Nephron (organoid): ENCODE results near the gene TMEM79.
A peak's percentile ranks its signal among the peaks of the same experiment; 100 is the strongest.

ENCODE experiments used
- H3K27ac Mint-ChIP-seq, 3 experiments: 2 replicates each; pipeline ENCODE4 v1.8.0; 2020; ENCODE audit warnings: mixed read lengths in 3 of 3, mild to moderate bottlenecking in 2 of 3, moderate library complexity in 1 of 3
- H3K27me3 Mint-ChIP-seq: 2 replicates; pipeline ENCODE4 v1.8.0; 2021; ENCODE audit warnings: low read depth, mild to moderate bottlenecking, moderate library complexity, mixed read lengths
- H3K36me3 Mint-ChIP-seq: 2 replicates; pipeline ENCODE4 v1.8.0; 2020; ENCODE audit warnings: low read depth, mixed read lengths
- H3K4me1 Mint-ChIP-seq: 2 replicates; pipeline ENCODE4 v1.8.0; 2020; ENCODE audit warnings: mixed read lengths
- H3K4me3 Mint-ChIP-seq, 3 experiments: 2 replicates each; pipeline ENCODE4 v1.8.0; 2020; ENCODE audit warnings: mild to moderate bottlenecking in 3 of 3, mixed read lengths in 3 of 3, moderate library complexity in 2 of 3
- H3K9me3 Mint-ChIP-seq: 2 replicates; pipeline ENCODE4 v1.8.0; 2020; ENCODE audit warnings: mixed read lengths
- TF ChIP-seq, protein P1 (sequence below), 3 experiments: fragments of 200-600 bp; sonication (generic); IDR thresholded peaks; one replicate each; pipeline ENCODE4 v1.5.0; 2021; ENCODE audit warnings: antibody characterized with exemption in 3 of 3; ENCODE audit not compliant: unreplicated experiment in 3 of 3

The TMEM79 gene

GRCh38 chr1:156295391-156295947, 11.3 kb downstream of the TMEM79 start, which contains the start of gene GLMP:
Gene GLMP, minus strand, starts transcription at chr1:156295679. Its CDS starts 34 bp downstream, at chr1:156295645.
- peaks cover 19% of the 10 kb centered on the region for H3K4me1 Mint-ChIP-seq
- H3K4me3 Mint-ChIP-seq: peak within 1 kb of the TSS; percentile 85 to 92 (median 92)
- H3K27me3 Mint-ChIP-seq: no peaks in the 10 kb centered on the region
- TF ChIP-seq, protein P1, sequence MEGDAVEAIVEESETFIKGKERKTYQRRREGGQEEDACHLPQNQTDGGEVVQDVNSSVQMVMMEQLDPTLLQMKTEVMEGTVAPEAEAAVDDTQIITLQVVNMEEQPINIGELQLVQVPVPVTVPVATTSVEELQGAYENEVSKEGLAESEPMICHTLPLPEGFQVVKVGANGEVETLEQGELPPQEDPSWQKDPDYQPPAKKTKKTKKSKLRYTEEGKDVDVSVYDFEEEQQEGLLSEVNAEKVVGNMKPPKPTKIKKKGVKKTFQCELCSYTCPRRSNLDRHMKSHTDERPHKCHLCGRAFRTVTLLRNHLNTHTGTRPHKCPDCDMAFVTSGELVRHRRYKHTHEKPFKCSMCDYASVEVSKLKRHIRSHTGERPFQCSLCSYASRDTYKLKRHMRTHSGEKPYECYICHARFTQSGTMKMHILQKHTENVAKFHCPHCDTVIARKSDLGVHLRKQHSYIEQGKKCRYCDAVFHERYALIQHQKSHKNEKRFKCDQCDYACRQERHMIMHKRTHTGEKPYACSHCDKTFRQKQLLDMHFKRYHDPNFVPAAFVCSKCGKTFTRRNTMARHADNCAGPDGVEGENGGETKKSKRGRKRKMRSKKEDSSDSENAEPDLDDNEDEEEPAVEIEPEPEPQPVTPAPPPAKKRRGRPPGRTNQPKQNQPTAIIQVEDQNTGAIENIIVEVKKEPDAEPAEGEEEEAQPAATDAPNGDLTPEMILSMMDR (IDR thresholded peaks at IDR 0.05; ENCODE audit: unreplicated experiment in 3 of 3): no peak
- peak within 1 kb of the TSS; percentile 35 to 78 (median 63) for H3K27ac Mint-ChIP-seq
- peaks cover 6% of the 10 kb centered on the region for H3K36me3 Mint-ChIP-seq
- no peaks in the 10 kb centered on the region for H3K9me3 Mint-ChIP-seq

DNA sequence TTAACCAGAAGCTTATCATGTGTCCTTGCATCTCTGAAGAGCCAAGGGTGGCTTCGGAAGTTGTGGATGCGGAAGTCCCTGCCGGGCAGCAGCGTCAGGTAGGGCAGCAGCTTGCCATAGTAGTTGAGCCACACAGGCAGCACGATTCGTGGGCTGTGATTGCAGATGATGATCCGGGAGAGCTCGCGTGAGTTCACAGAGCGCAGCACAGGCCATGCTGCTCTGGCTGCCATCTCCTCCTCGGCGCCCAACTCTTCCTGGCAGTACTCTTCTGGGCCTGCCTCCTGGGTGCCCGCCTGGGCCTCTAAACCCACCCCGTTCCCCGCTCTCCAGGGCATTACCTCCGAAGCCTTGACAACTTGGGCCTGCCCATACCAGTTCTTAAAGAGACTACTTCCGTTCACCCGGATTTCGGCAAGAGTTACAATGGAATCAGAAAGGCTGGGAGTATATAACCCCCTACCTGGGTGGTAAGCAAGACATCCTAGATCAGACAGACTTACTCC, 14.8 kb downstream of the TMEM79 start, which contains the start of gene VHLL:
VHLL (minus strand) TSS at position 456 of the 506 bp plus-strand sequence; CDS start at position 338, 118 bp downstream.
- Mint-ChIP-seq H3K4me3 (no peak within 1 kb of the TSS), H3K9me3 (no peaks in the 10 kb centered on the region), H3K4me1 (peaks cover 13% of the 10 kb centered on the region), H3K36me3 (no peaks in the 10 kb centered on the region), H3K27ac (no peak within 1 kb of the TSS), H3K27me3 (no peaks in the 10 kb centered on the region)
- TF ChIP-seq, protein P1 (IDR thresholded peaks at IDR 0.05; ENCODE audit: unreplicated experiment in 3 of 3): no peak

GRCh38 chr1:156303241-156303640, 19.1 kb downstream of the TMEM79 start:
- no peaks in the 10 kb centered on the region for H3K4me1 Mint-ChIP-seq
- H3K27ac Mint-ChIP-seq: no peak overlapping the region
- no peaks in the 10 kb centered on the region for H3K9me3 Mint-ChIP-seq
- TF ChIP-seq, protein P1 (IDR thresholded peaks at IDR 0.05; ENCODE audit: unreplicated experiment in 3 of 3): no peak
- peaks cover 16% of the 10 kb centered on the region for H3K36me3 Mint-ChIP-seq
- H3K4me3 Mint-ChIP-seq: no peak overlapping the region
- no peaks in the 10 kb centered on the region for H3K27me3 Mint-ChIP-seq

DNA sequence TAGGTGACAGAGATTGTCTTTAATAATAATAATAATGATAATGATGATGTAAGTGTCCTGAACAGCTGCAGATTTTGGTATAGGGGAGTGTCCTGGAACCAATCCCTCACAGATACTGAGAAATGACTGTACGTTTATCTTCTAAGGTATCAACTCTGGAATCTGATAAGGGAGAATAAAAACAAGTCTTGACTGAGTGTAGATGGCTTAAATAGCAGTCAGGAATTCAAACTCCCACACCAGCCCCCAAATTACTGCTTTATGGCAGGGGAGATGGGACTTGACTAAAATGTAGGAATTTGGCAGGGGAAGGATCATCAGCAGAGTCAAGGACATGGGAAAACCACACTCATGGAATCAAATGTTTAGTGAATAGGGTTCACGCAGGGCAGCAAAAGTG, 21.1 kb downstream of the TMEM79 start:
- Mint-ChIP-seq H3K4me1 (no peaks in the 10 kb centered on the region), H3K27me3 (no peaks in the 10 kb centered on the region), H3K27ac (no peak overlapping the region), H3K36me3 (peaks cover 26% of the 10 kb centered on the region), H3K9me3 (no peaks in the 10 kb centered on the region), H3K4me3 (no peak overlapping the region)
- TF ChIP-seq, protein P1 (IDR thresholded peaks at IDR 0.05; ENCODE audit: unreplicated experiment in 3 of 3): no peak

DNA sequence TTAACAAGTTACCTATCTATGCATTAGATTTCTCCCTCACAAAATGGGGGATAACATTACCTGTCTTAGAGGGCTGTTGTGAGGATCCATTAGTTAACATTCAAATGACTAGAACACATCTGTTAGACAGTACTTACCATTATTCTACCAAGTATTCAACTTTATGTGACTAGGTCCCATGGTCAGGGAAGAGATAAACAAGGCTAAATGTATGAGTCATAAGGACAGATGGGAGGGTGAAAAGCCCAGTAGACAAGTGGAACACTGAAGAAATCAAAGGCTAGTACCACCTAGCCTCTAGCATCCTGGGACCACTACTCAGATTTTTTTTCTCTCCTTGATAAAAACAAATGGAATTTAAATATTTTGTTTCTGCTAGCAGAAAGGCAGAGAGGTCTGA, 24.0 kb downstream of the TMEM79 start:
- H3K4me1 Mint-ChIP-seq: no peaks in the 10 kb centered on the region
- H3K27ac Mint-ChIP-seq: no peak overlapping the region
- no peaks in the 10 kb centered on the region for H3K27me3 Mint-ChIP-seq
- peaks cover 49% of the 10 kb centered on the region for H3K36me3 Mint-ChIP-seq
- no peak overlapping the region for H3K4me3 Mint-ChIP-seq
- no peaks in the 10 kb centered on the region for H3K9me3 Mint-ChIP-seq
- TF ChIP-seq, protein P1 (IDR thresholded peaks at IDR 0.05; ENCODE audit: unreplicated experiment in 3 of 3): no peak

DNA sequence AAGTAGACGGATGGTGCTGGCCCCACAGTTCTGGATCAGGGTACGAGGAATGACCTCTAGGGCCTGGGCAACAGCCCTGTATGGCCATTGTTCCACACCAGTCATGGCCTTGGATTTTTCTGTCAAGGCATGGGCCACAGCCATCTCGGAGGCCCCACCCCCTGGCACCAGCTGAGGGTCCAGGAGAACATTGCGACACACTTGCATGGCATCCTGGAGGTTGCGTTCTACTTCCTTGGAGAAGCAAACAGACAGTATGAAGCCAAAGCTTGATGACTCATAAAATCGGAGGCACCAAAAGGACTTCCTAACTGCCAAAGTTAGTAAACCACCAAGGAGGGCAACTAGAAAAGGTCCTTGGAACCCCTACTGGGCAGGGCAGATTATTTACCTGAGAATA, 26.8 kb downstream of the TMEM79 start:
- H3K36me3 Mint-ChIP-seq: peaks cover 72% of the 10 kb centered on the region
- TF ChIP-seq, protein P1 (IDR thresholded peaks at IDR 0.05; ENCODE audit: unreplicated experiment in 3 of 3): no peak
- no peaks in the 10 kb centered on the region for H3K9me3 Mint-ChIP-seq
- H3K27ac Mint-ChIP-seq: no peak overlapping the region
- H3K27me3 Mint-ChIP-seq: no peaks in the 10 kb centered on the region
- no peaks in the 10 kb centered on the region for H3K4me1 Mint-ChIP-seq
- H3K4me3 Mint-ChIP-seq: no peak overlapping the region
